ENCODE data around the gene IRAG1.

Gene IRAG1

DNA sequence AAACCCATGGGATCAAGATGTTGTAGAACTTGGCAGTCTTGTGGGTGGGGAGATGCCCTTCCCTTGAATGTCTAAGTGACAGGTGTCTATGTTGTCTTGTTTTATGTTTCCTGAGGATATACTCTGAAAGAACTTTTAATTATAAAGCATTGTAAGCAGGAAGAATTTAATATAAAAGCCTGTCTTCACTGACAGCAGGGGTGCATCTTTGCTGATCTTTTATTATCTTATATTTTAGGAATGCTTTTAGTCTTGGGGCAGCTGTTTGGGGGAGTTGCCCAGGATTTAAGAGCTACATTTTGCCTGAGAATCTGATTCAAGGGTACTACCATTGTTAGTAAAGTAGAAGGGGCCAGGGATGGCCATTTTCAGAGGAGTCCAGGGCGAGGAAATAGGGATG, 43.4 kb downstream of the IRAG1 start:
- no CpG with 5 or more reads among the region's 1 CpG for WGBS, 2 donors (ENCODE audit: extremely low coverage in 2 of 2, insufficient read length in 2 of 2, insufficient replicate concordance in 1 of 2)
- H4K91ac ChIP-seq (ENCODE audit: low read depth, low read length, poor library complexity), result no peak overlapping the region
- H2AFZ ChIP-seq (ENCODE audit: low read length), result no peak overlapping the region
- H3K23ac ChIP-seq (ENCODE audit: low read depth, low read length, poor library complexity), result no peak overlapping the region
- no peak overlapping the region for H3K4me2 ChIP-seq (ENCODE audit: insufficient read depth, low read length, poor library complexity, severe bottlenecking)
- H3K9ac ChIP-seq (ENCODE audit: low read depth, low read length, poor library complexity), result no peak overlapping the region
- H3K27me3 ChIP-seq (ENCODE audit: control insufficient read depth in 3 of 3, insufficient read depth in 3 of 3, low read depth in 1 of 3, low read length in 3 of 3), result no peaks in the 10 kb centered on the region
- no peak for DNase-seq (ENCODE audit: low spot score)
- no peak overlapping the region for H3K4ac ChIP-seq (ENCODE audit: low read length)
- no peak overlapping the region for H2BK120ac ChIP-seq (ENCODE audit: low read depth, low read length)
- H3K4me3 ChIP-seq (ENCODE audit: low read length in 2 of 2), result no peak overlapping the region
- no peak overlapping the region for H2BK5ac ChIP-seq (ENCODE audit: low read length)
- H2AK5ac ChIP-seq (ENCODE audit: low read depth, low read length), result no peak overlapping the region
- no peak overlapping the region for H2BK15ac ChIP-seq (ENCODE audit: low read length)
- no peak overlapping the region for H2BK12ac ChIP-seq (ENCODE audit: low read length)
- no peaks in the 10 kb centered on the region for H3K79me1 ChIP-seq (ENCODE audit: low read depth, low read length)
- H3K9me3 ChIP-seq (replicated peaks in 1 of 2; ENCODE audit: control insufficient read depth in 2 of 2, insufficient read depth in 1 of 2, low read depth in 1 of 2, low read length in 2 of 2), result no peaks in the 10 kb centered on the region
- H3K36me3 ChIP-seq (replicated peaks in 1 of 2; ENCODE audit: control insufficient read depth in 2 of 2, insufficient read depth in 2 of 2, low read length in 2 of 2), result no peaks in the 10 kb centered on the region
- H3K4me1 ChIP-seq (ENCODE audit: control insufficient read depth in 2 of 2, insufficient read depth in 1 of 2, low read depth in 1 of 2, low read length in 2 of 2), result peaks cover 0 to 3% of the 10 kb centered on the region in 2 donors
- no peak overlapping the region for H3K14ac ChIP-seq (ENCODE audit: low read length)
- H3K27ac ChIP-seq (replicated peaks; ENCODE audit: low read length), result no peak overlapping the region
- H4K8ac ChIP-seq (ENCODE audit: low read depth, low read length), result no peak overlapping the region
- no peak overlapping the region for H3K18ac ChIP-seq (ENCODE audit: low read length)

GRCh38 chr11:10648871-10649270, 44.7 kb downstream of the IRAG1 start:
- Histone ChIP-seq H3K4me1 (ENCODE audit: control insufficient read depth in 2 of 2, insufficient read depth in 1 of 2, low read depth in 1 of 2, low read length in 2 of 2) (peaks cover 0 to 3% of the 10 kb centered on the region in 2 donors), H3K18ac (ENCODE audit: low read length) (peak overlapping the region; percentile 21), H3K4me3 (ENCODE audit: low read length in 2 of 2) (no peak overlapping the region), H2AFZ (ENCODE audit: low read length) (no peak overlapping the region), H3K23ac (ENCODE audit: low read depth, low read length, poor library complexity) (no peak overlapping the region), H3K27ac (replicated peaks; ENCODE audit: low read length) (no peak overlapping the region), H2BK12ac (ENCODE audit: low read length) (no peak overlapping the region), H3K79me1 (ENCODE audit: low read depth, low read length) (no peaks in the 10 kb centered on the region), H3K14ac (ENCODE audit: low read length) (no peak overlapping the region), H4K91ac (ENCODE audit: low read depth, low read length, poor library complexity) (no peak overlapping the region), H2BK5ac (ENCODE audit: low read length) (no peak overlapping the region), H3K4me2 (ENCODE audit: insufficient read depth, low read length, poor library complexity, severe bottlenecking) (no peak overlapping the region), H3K27me3 (ENCODE audit: control insufficient read depth in 3 of 3, insufficient read depth in 3 of 3, low read depth in 1 of 3, low read length in 3 of 3) (no peaks in the 10 kb centered on the region), H2BK120ac (ENCODE audit: low read depth, low read length) (no peak overlapping the region), H3K4ac (ENCODE audit: low read length) (no peak overlapping the region), H2AK5ac (ENCODE audit: low read depth, low read length) (peak overlapping the region; percentile 24), H3K9ac (ENCODE audit: low read depth, low read length, poor library complexity) (no peak overlapping the region), H3K9me3 (replicated peaks in 1 of 2; ENCODE audit: control insufficient read depth in 2 of 2, insufficient read depth in 1 of 2, low read depth in 1 of 2, low read length in 2 of 2) (no peaks in the 10 kb centered on the region), H3K36me3 (replicated peaks in 1 of 2; ENCODE audit: control insufficient read depth in 2 of 2, insufficient read depth in 2 of 2, low read length in 2 of 2) (no peaks in the 10 kb centered on the region), H2BK15ac (ENCODE audit: low read length) (no peak overlapping the region), H4K8ac (ENCODE audit: low read depth, low read length) (no peak overlapping the region)
- WGBS, 2 donors (ENCODE audit: extremely low coverage in 2 of 2, insufficient read length in 2 of 2, insufficient replicate concordance in 1 of 2), result no CpG with 5 or more reads among the region's 7 CpGs
- DNase-seq (ENCODE audit: low spot score), result no peak

- Histone ChIP-seq H3K4me3 (ENCODE audit: low read length in 2 of 2) (no peak overlapping the region), H2BK5ac (ENCODE audit: low read length) (no peak overlapping the region), H3K14ac (ENCODE audit: low read length) (no peak overlapping the region), H2BK120ac (ENCODE audit: low read depth, low read length) (no peak overlapping the region), H3K4me2 (ENCODE audit: insufficient read depth, low read length, poor library complexity, severe bottlenecking) (no peak overlapping the region), H4K8ac (ENCODE audit: low read depth, low read length) (no peak overlapping the region), H3K4me1 (ENCODE audit: control insufficient read depth in 2 of 2, insufficient read depth in 1 of 2, low read depth in 1 of 2, low read length in 2 of 2) (peaks cover 0 to 3% of the 10 kb centered on the region in 2 donors), H3K79me1 (ENCODE audit: low read depth, low read length) (no peaks in the 10 kb centered on the region), H3K27me3 (ENCODE audit: control insufficient read depth in 3 of 3, insufficient read depth in 3 of 3, low read depth in 1 of 3, low read length in 3 of 3) (no peaks in the 10 kb centered on the region), H3K27ac (replicated peaks; ENCODE audit: low read length) (no peak overlapping the region), H2AFZ (ENCODE audit: low read length) (no peak overlapping the region), H2BK15ac (ENCODE audit: low read length) (no peak overlapping the region), H3K18ac (ENCODE audit: low read length) (no peak overlapping the region), H3K4ac (ENCODE audit: low read length) (no peak overlapping the region), H3K9ac (ENCODE audit: low read depth, low read length, poor library complexity) (no peak overlapping the region), H3K36me3 (replicated peaks in 1 of 2; ENCODE audit: control insufficient read depth in 2 of 2, insufficient read depth in 2 of 2, low read length in 2 of 2) (no peaks in the 10 kb centered on the region), H2BK12ac (ENCODE audit: low read length) (no peak overlapping the region), H3K23ac (ENCODE audit: low read depth, low read length, poor library complexity) (no peak overlapping the region), H3K9me3 (replicated peaks in 1 of 2; ENCODE audit: control insufficient read depth in 2 of 2, insufficient read depth in 1 of 2, low read depth in 1 of 2, low read length in 2 of 2) (no peaks in the 10 kb centered on the region), H4K91ac (ENCODE audit: low read depth, low read length, poor library complexity) (no peak overlapping the region), H2AK5ac (ENCODE audit: low read depth, low read length) (no peak overlapping the region)
- DNase-seq (ENCODE audit: low spot score), result no peak
- WGBS, 2 donors (ENCODE audit: extremely low coverage in 2 of 2, insufficient read length in 2 of 2, insufficient replicate concordance in 1 of 2), result no CpG with 5 or more reads among the region's 8 CpGs
These were observed 46.7 kb downstream of the IRAG1 start for GRCh38 chr11:10646681-10647355.

DNA sequence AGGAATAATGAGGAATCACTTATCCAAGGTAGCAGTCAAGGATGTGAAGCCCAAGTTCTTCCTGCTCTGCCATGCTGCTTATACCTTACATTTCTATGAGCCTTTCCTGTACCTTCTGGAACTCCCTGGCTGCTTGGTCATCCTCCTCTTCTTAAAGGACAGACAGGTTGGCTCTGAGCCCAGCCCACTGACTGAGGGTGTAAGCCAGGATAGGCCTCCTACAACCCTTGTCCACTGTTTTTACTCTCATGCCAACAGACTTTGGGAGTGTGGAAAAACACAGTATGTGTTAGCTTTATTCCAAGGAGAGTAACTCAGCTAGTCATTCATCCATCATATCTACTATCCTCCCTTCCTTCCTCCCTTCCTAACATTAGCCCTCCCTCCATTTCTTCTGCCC, 47.5 kb downstream of the IRAG1 start:
- no peak overlapping the region for H3K18ac ChIP-seq (ENCODE audit: low read length)
- no peaks in the 10 kb centered on the region for H3K79me1 ChIP-seq (ENCODE audit: low read depth, low read length)
- H4K91ac ChIP-seq (ENCODE audit: low read depth, low read length, poor library complexity), result no peak overlapping the region
- H3K4me1 ChIP-seq (ENCODE audit: control insufficient read depth in 2 of 2, insufficient read depth in 1 of 2, low read depth in 1 of 2, low read length in 2 of 2), result peaks cover 0 to 3% of the 10 kb centered on the region in 2 donors
- no peak overlapping the region for H3K14ac ChIP-seq (ENCODE audit: low read length)
- H3K36me3 ChIP-seq (replicated peaks in 1 of 2; ENCODE audit: control insufficient read depth in 2 of 2, insufficient read depth in 2 of 2, low read length in 2 of 2), result no peaks in the 10 kb centered on the region
- no peak overlapping the region for H3K23ac ChIP-seq (ENCODE audit: low read depth, low read length, poor library complexity)
- no peak overlapping the region for H3K4me2 ChIP-seq (ENCODE audit: insufficient read depth, low read length, poor library complexity, severe bottlenecking)
- H4K8ac ChIP-seq (ENCODE audit: low read depth, low read length), result no peak overlapping the region
- H3K4me3 ChIP-seq (ENCODE audit: low read length in 2 of 2), result no peak overlapping the region
- H2AFZ ChIP-seq (ENCODE audit: low read length), result no peak overlapping the region
- H3K4ac ChIP-seq (ENCODE audit: low read length), result no peak overlapping the region
- H2BK120ac ChIP-seq (ENCODE audit: low read depth, low read length), result no peak overlapping the region
- no peaks in the 10 kb centered on the region for H3K27me3 ChIP-seq (ENCODE audit: control insufficient read depth in 3 of 3, insufficient read depth in 3 of 3, low read depth in 1 of 3, low read length in 3 of 3)
- no peaks in the 10 kb centered on the region for H3K9me3 ChIP-seq (replicated peaks in 1 of 2; ENCODE audit: control insufficient read depth in 2 of 2, insufficient read depth in 1 of 2, low read depth in 1 of 2, low read length in 2 of 2)
- no peak overlapping the region for H2AK5ac ChIP-seq (ENCODE audit: low read depth, low read length)
- H3K9ac ChIP-seq (ENCODE audit: low read depth, low read length, poor library complexity), result no peak overlapping the region
- DNase-seq (ENCODE audit: low spot score), result no peak
- H2BK5ac ChIP-seq (ENCODE audit: low read length), result no peak overlapping the region
- no peak overlapping the region for H2BK15ac ChIP-seq (ENCODE audit: low read length)
- H3K27ac ChIP-seq (replicated peaks; ENCODE audit: low read length), result no peak overlapping the region
- no peak overlapping the region for H2BK12ac ChIP-seq (ENCODE audit: low read length)

Measured in neuronal stem cell (in vitro differentiated cells).